GM23248 (cell line): ENCODE results near the gene PUS1.

ENCODE experiments used
- EZH2 ChIP-seq: fragments of 200-600 bp; sonication (generic); IDR thresholded peaks from 2 replicates; pipeline ENCODE4 v1.6.1; 2018; ENCODE audit warnings: antibody characterized with exemption, mild to moderate bottlenecking; ENCODE audit not compliant: insufficient read depth, poor library complexity, severe bottlenecking
- EZH2phosphoT487 ChIP-seq: fragments of 200-600 bp; sonication (generic); IDR thresholded peaks from 2 replicates; pipeline ENCODE4 v1.6.1; 2018; ENCODE audit warnings: antibody characterized with exemption, moderate library complexity, mild to moderate bottlenecking, low read depth; ENCODE audit not compliant: insufficient read depth

DNA sequence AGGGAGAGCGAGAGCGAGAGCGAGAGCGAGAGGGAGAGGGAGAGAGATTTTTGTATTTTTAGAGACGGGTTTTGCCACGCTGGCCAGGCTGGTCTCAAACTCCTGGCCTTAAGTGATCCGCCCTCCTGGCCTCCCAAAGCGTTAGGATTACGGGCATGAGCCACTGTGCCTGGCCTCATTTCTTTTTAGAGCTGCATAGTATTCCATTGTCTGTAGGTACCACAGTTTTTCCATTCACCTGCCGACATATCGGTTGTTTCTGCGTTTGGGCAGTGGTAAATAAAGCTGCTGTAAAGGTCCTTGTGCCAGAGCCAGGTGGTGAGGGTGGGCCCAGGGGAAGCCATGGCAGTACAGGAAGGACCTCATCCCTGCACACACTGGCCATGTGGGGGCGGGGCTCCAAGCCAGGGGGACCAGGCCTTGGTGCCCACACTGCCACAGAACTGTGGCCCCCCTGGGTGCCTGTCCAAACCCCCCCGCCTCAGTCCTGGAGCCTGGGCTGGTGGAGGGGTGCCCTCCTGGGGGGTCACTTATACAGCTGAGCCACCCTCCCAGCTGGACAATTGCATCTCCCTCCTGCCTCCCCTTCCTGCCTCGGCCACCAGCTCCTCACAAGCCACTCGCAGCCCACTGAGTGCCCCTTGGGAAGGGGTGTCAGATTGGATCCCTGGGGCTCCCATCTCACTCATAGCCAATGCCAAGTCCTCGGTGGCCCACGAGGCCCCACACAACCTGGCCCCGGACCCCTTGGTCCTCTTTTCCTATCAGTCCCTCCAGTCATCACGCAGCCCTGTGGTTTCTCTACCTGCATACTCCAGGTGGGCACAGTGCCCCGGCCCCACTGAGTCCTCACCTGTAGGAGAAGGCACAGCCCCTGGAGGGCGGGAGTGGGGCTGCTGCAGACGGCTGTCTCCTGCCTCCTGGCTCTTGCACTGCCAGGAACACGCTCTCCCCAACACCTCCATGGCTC lies 1.7 kb upstream of the PUS1 start:
- TF ChIP-seq EZH2 = no peak
- no peak for TF ChIP-seq EZH2phosphoT487
